EL (cell line): ENCODE results near the gene CHAF1A.

Experiments
- DNase-seq: peaks from one replicate; pipeline ENCODE4 v3.0.0-alpha.2; 2016

CHAF1A gene

DNA sequence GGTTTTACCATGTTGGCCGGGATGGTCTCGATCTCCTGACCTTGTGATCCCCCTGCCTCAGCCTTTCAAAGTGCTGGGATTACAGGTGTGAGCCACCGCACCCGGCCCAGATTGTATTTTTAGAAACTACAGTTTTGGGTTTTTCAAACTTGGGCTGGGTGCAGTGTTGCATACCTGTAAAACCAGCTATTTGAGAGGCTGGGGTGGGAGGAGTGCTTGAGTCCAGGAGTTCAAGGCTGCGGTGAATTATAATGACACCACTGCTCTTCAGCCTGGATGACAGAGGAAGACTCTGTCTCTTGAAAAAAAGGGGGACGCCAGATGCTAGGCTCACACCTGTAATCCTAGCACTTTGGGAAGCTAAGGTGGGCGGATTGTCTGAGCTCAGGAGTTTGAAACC is 4.2 kb downstream of the CHAF1A start:
- no peak for DNase-seq

DNA sequence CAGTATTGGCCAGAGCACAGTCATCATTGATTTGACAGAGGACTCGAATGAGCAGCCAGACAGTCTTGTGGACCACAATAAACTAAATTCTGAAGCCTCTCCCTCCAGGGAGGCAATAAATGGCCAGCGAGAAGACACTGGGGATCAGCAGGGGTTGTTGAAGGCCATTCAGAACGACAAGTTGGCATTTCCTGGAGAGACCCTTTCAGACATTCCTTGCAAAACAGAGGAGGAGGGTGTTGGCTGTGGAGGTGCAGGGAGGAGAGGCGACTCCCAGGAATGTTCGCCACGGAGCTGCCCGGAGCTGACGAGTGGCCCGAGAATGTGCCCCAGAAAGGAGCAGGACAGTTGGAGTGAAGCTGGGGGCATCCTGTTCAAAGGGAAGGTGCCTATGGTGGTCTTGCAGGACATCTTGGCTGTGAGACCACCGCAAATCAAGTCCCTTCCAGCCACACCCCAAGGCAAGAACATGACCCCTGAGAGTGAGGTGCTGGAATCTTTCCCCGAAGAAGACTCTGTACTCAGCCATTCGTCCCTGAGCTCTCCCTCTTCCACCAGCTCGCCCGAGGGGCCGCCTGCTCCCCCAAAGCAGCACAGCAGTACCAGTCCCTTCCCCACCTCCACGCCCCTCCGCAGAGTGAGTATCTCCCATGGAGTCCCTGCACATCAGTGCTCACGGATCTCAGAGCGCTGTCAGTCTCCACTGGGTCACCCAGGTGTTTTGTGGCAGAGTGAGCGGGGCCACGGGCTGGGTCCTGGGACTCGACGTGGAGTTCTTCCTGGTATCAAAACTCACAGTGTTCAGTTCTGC is 6.9 kb downstream of the CHAF1A start:
- DNase-seq = no peak

DNA sequence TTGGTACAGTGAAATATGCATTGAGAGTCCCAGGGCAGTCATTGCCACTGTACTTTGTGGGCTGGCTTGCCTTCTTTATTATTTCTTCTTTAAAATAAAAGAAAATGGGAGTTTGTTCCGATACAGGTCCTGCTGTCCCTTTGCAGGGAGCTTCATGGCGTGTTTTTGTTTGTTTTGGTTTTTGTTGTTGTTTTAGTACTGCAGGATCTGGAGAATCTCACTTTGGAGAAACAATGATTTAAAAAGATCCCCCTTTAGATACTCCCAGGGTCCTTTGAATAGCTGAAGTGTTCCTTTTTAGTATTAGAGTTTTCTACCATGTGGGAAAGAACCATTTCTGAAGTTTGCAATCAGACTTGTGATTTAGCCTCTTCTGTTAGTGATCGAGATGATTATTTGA is 11.1 kb downstream of the CHAF1A start:
- no peak for DNase-seq

DNA sequence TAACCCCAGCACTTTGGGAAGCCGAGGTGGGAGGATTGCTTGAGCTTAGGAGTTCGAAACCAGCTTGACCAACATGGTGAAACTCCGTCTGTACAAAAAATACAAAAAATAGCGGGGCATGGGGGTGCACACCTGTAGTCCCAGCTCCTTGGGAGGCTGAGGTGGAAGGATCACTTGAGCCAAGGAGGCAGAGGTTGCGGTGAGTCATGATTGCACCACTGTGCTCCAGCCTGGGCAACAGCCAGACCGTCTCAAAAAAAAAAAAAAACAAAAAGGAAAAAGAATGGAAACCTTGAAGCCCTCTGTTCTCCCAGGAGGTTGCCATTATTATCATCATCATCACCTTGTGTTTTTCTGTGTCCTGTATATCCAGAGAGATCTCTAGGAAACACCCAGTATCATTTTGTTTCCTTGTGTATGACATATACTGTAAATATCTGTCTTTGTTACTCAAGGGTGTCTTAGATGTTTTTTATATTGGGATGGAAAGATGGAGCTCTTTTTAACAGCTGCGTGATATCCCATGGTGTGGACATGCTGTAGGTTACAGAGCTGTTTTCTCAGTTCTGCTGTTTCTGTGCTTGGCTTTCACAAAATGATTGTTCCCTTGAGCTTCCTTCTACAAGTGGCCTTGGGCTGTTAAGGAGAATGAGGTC is 11.8 kb downstream of the CHAF1A start:
- peak; percentile 45 for DNase-seq

DNA sequence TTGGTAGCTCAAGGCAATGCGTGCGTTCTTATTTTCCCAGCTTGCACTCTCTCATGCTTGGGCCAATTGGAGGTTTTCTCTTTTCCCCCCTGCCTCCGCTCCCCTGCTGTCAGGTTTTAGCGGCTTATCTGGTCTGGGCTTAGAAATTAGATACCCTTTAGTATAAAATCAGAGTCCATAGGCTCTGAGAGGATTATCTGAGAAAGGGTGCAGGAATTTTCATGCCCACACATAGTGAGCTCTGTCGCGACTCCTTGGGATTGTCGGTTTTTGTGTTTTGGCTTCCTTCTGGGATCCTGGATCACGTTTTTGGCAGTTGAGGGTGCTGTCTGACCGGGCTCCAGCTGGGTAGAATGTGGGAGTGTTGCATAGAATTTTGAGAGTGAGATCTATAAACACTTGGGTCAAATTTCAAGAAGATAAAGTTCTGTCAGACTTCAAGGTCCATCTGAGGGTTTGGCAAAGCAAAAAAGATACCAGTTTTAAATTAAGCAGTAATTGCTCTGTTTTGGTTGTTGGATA is 12.4 kb downstream of the CHAF1A start:
- no peak for DNase-seq

DNA sequence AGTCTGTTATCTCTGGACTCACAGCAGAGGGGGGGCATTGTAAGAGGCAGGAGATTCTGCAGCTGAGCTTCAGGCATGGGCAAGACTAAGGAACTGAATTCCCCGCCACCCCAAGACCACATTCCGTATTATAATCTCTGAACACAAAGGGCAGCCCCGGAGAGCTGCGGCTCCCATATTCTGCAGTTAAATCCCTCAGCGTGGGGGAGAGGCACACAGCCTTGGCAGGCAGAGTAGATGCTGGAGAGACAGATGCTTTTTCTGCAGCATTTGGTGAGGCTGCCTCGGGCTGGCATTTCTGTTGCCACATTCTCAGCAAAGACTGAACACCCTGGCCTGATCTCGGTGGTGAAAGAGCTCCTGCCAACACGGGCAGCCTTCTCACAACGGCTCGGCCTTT is 12.9 kb downstream of the CHAF1A start:
- no peak for DNase-seq

DNA sequence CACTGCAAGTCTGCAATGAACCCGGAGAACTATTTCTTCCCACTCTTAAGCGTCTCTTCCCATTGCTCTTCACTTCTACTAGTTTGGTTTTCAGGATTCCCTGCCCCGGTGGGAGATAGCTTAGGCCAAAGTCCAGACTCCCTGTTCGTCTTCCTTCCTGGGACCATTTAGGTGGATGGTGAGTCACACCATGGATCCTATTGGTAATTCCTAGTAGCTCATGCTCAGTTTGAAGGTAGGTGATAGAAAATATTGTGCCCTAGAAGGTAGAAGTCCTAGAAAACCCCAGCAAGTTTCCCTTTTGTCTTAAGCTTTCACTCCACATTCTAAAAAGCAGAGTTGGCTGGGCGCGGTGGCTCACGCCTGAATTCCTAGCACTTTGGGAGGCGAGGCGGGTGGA is 13.8 kb downstream of the CHAF1A start:
- DNase-seq = no peak

DNA sequence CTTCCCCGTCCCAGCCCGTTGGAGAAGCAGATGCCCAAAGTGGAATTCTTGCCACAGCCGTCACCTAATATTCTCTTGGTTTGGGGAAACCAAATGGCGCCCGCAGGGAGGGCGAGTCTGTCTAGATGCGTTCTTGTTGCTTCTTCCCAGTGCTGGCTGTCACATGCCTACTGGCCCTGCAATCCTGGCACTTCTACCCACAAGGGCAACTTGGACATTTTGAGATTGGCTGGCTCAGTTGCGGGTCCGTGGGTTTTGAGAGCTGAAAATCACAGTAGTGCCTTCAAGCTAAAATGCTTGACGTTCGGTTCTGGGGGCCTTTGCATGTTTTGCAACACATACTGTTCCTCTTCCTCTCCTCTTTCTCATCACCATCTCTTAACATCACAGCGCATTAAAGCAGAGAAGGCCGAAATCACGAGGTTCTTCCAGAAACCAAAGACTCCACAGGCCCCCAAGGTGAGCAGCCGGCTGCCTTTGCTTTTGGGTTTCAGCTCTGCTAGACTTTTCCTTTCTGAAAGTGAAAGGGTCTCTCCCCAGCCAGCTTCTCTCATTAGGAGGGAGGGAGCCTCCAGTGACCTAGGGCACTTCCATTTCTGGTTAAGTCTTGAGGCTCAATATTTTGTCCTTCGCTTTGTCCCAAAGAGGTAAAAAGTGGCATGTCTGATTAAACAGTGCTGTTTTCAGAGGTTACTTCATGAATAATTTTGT is 21.1 kb downstream of the CHAF1A start:
- DNase-seq = no peak

DNA sequence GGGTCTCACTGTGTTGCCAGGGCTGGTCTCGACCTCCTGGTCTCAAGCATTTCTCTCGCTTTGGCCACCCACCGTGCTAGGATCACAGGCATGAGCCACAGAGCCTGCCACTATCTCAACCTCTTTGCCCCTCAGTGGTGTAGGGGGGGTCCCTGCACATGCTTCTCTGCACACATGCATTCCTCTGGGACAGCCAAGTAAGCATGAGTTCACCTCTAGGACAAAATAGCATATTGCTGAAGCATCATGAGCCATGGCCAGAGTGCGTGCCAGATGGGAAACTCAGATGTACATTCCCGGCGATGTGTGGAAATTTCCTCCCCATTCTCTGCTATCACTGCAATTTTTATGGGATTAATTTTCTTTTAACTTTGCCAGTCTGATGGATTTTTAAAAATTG is 23.1 kb downstream of the CHAF1A start:
- DNase-seq = peak; percentile 88

DNA sequence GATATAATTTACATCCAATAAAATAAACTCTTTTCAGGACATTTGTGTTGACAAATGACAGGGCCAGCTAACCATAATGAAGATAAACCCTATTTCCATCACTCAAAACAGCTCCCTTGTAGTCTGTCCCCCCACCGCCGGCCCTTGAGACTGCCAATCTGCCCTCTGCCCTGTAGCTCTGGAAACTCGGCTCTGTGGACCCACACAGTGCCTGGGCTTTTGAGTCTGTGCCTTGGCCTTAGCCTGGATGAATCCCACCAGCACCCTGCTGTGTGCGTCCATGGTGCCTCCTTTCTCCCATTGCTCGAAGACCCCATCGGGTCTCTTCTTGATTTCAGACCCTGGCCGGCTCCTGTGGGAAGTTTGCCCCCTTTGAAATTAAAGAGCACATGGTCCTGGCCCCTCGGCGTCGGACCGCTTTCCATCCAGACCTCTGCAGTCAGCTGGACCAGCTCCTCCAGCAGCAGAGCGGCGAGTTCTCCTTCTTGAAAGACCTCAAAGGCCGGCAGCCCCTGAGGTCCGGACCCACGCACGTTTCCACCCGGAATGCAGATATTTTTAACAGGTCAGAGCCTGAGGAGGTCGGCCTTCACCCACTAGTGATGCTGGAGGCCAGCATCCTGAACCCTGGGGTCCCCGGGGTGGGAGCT is 26.0 kb downstream of the CHAF1A start:
- DNase-seq = no peak

DNA sequence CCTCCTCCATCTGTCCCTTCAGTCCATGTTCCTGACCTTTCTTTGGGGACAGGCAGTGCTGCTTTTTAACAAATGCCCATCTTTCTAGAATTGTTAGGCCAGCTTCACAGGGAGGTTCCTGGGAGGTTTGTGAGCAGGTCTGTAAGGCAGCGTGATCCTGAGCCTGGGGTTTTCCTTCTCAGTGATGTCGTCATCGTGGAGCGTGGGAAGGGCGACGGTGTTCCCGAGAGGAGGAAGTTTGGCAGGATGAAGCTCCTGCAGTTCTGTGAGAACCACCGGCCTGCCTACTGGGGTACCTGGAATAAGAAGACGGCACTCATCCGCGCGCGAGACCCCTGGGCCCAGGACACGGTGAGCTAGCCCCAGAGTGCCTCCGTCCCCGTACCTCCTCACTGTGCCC is 26.8 kb downstream of the CHAF1A start:
- no peak for DNase-seq

DNA sequence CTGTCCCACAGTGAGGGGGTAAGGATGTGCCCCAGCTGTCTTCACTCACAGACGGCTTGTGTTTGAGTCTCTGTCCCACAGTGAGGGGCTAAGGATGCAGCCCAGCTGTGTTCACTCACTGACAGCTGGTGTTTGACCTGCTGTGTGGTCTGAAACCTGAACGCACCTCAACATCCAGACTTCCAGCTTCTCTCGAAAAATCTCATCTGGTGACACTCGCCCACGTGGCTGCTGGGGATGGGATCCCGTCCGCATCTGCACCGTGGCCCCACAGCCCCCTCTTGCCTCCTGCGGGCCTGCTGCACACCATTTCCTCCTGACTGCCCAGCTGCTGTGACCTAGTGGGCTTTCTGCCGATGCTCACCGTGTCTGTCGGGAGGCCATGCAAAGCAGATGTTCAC is 27.3 kb downstream of the CHAF1A start:
- DNase-seq = no peak

DNA sequence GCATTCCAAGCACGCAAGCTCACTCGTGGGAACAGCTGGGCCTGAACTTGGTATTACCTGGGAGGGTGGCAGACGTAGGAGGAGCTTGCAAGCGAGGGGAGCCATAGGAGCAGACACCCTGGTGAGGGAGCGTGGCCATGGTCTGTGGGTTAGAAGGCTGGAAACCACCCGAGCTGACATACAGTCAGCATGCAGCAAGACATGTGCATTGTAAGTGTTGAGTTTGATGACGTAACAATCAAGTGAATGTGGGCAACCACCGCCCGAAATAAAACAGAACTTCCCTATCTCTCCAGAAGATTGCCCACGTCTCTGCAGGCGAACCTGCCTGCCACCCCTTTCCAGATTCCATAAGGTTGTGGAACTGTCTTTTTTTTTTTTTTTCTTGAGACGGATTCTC is 28.3 kb downstream of the CHAF1A start:
- no peak for DNase-seq

DNA sequence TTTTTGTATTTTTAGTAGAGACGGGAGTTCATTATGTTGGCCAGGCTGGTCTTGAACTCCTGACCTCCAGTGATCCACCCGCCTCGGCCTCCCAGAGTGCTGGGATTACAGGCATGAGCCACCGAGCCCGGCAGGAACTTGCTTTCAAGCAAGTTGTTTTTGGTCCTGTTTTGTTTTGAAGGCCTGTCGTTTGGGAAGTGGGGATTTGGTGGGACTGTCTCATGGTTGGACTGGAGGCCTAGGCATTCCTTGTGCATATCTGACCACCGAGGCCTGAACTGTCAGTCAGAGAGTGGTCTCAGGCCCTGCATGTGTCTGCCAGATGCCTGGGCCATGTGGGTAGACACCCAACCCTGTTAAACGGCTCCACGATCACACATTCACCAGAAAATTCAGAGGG is 28.9 kb downstream of the CHAF1A start:
- DNase-seq = no peak

DNA sequence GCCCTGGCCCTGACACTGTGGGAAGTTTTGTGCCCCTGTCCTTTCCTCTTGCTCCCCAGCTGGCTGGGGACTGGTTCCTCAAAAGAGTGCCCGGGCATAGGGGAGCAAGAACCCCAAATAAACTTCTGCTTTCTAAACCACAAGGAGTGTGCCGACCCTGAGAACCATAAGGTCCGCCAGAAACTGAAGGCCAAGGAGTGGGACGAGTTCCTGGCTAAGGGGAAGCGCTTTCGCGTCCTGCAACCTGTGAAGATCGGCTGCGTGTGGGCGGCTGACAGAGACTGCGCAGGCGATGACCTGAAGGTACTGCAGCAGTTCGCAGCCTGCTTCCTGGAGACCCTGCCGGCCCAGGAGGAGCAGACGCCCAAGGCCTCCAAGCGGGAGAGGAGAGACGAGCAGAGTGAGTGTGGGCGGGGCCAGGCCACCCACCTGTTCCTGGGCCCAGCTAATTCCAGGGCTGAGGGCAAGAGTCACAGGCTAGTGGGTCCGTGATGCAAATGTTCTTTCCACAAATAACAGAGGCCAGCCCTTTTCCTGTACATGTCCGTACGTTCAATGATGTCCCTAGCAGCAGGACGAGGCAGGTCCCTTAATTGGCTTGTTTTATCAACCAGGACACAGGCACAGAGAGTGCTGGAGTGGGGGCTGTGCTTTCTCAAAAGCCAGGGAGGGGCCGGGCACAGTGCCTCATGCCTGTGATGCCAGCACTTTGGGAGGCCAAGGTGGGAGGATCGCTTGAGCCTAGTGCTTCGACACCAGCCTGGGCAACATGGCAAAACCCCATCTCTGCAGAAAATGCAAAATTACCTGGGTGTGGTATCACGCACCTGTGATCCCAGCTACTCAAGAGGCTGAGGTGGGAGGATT is 29.6 kb downstream of the CHAF1A start:
- DNase-seq = no peak

DNA sequence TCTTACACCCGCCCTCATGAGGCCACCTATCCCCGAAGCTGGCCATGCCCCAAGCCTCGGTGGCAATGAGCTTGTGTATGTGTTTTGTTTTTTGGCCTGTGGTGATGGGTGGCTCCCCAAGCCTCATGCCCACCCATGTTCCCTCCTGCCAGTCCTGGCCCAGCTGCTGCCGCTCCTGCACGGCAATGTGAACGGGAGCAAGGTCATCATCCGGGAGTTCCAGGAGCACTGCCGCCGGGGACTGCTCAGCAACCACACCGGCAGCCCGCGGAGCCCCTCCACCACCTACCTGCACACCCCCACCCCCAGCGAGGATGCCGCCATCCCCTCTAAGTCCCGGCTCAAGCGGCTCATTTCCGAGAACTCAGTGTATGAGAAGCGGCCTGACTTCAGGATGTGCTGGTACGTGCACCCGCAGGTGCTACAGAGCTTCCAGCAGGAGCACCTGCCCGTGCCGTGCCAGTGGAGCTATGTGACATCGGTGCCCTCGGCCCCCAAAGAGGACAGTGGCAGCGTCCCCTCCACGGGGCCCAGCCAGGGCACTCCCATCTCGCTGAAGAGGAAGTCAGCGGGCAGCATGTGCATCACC is 30.6 kb downstream of the CHAF1A start:
- no peak for DNase-seq

DNA sequence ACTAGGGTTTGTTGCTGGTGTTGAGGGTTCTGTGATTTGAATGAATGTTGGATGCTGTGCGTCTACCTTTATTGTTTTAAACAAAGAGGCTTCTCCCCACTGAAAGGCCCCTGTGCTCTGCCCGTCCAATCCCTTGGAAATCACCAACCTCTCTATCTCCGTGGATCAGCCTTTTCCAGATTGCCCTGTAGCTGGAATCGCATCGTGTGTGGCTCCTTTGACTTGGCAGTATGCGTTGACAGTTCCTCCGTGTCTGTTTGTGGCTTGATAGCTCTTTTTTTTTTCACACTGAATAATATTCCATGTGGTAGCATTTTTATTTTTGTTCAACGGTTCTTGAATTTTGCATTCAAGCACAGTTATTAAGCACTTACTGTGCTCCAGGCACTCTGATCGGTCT is 32.0 kb downstream of the CHAF1A start:
- DNase-seq = no peak

DNA sequence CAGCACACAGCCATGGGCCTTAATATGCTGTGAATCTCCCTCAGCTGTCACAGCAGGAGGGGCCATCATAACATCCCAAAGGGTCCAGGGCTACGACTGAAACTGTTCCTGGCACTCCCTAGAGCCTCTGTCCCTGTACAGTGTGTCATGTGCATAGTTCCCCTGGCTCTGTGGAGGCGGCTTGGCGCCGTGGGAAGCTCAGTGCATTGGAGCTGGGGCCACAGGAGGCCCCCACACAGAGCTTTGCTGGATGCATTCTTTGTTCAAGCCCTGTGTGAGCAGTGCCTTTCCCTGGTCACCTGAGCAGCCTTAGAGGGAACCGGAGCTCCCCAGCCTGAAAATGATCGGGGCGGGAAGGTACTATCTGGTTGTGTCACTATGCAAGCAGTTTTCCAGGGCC is 33.8 kb downstream of the CHAF1A start:
- DNase-seq = no peak

DNA sequence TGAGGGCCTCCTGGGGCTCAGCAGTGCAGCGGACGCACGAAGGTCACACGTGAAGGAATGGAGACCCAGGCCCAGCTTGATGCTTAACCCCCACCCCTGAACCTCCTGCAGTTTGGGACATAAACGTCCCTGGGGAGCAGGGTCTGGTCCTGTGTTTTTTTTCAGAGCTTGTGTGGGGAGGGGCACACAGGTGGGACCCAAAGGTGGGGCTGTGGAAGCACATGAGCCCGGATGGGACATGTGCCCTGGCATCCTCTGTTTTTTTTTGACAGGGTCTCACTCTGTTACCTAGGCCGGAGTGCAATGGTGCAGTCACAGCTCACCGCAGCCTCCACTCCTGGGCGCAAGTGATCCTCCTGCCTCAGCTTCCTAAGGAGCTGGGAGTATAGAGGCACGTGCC is 34.7 kb downstream of the CHAF1A start:
- no peak for DNase-seq

DNA sequence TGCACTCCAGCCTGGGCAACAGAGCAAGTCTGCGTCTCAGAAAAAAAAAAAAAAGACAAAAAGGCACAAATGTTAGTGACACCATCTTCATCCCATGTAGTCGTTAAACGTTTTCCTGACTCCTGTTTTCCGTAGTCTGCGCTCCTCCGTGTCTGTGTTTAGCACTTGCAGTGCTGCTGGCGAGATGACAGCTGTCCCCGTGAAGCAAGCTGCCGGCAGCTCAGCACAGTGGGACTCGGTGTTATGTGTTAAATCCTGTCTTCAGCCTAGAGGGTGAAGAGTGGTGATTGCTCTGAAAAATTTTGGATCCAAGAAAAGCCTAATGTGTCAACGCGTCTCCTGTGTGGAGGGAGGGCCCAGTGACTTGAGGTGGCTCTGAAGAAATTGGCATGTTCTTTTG is 36.8 kb downstream of the CHAF1A start:
- DNase-seq = no peak

DNA sequence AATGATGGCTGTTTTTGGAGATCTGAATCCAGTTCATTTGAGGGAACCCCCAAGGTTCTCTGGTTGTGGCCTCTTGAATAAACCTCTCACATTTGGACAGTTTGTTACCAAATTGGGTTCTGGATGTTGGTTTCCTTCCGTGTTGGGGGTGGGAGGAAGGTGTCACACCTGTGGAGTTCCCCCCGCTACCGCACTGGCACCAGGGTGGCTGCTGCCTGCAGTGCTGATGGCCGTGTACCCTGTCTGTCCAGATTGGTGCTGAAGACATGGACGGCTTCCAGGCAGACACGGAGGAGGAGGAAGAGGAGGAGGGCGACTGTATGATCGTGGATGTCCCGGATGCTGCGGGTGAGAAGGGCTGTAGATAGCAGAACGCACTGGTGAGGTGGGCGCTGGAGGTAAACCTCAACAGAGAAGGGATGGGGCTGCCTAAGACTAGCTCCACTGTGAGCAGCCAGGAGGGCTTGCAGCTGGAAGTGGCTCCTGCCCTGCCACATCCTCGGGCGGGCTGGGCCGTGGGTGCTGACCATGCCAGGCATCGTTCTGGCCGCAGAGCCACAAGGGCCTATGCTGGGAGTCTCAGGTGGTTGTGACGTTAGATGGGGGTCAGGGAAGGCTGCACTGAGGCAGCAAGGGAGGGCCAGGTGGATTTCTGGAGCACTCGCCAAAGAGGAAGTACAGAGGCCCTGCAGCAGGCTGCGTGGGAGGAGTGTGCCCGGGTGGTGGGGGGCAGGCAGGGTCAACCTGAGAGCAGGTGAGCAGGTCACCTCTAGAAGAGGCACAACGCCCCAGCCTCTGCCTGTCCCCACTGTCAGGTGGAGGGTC is 39.8 kb downstream of the CHAF1A start:
- DNase-seq = no peak
